ENCODE results near the gene KRTAP5-1.
"Not testable (repeated sequence)": the region's sequence is repeated elsewhere in the genome, so short reads cannot be mapped to it uniquely, and the experiment has no call there.

KRTAP5-1 gene

DNA sequence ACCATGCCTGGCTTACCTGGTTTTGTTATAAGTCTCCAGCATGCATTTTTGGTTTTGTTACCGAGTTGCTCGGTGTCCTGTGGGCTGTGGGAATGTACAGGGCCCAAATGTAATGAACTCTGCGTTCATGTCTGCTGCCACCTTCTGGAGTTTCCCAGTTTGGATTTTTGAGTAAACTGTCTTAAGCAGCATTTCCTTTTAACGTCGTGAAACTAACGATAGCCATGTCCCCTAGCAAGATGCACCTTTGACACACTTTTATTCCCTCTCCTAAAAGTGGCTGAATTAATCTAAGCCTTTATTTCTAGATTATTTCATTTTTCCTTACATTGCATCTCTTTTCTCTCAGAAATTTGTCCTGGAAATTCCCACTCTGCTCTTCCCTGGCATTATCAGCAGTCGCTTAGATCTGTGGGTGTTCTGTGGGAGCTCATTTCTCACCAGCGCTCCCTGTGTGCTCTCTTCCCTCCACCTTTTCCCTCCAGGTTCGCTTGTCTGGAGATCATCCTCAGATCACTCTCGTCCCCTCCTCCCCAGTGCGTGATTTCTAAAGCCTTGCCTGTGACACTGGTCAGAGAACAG is 11.0 kb upstream of the KRTAP5-1 start:
- H3K36me3 Mint-ChIP-seq; H3K4me3 Mint-ChIP-seq; H3K9me3 Mint-ChIP-seq; H3K27me3 Mint-ChIP-seq; DNase-seq (ENCODE audit: low spot score in 2 of 2); ATAC-seq (ENCODE audit: low read depth): not testable (repeated sequence)
- Mint-ChIP-seq H3K4me1 (peaks cover 13% of the 10 kb centered on the region), H3K27ac (peak overlapping the region; percentile 18)

- H3K27me3 Mint-ChIP-seq, result peaks cover 8% of the 10 kb centered on the region
- ATAC-seq (ENCODE audit: low read depth) (no peak), DNase-seq (ENCODE audit: low spot score in 2 of 2) (no peak)
- H3K27ac Mint-ChIP-seq, result no peak overlapping the region
- peaks cover 23% of the 10 kb centered on the region for H3K4me1 Mint-ChIP-seq
- H3K36me3 Mint-ChIP-seq, result peaks cover 10% of the 10 kb centered on the region
- peaks cover 7% of the 10 kb centered on the region for H3K9me3 Mint-ChIP-seq
- no peak overlapping the region for H3K4me3 Mint-ChIP-seq
Measured at GRCh38 chr11:1592628-1593027, 7.5 kb upstream of the KRTAP5-1 start.

GRCh38 chr11:1589996-1590395 is 4.9 kb upstream of the KRTAP5-1 start:
- Mint-ChIP-seq H3K27me3 (peaks cover 3% of the 10 kb centered on the region), H3K36me3 (peaks cover 5% of the 10 kb centered on the region), H3K9me3 (peaks cover 7% of the 10 kb centered on the region), H3K27ac (no peak overlapping the region), H3K4me3 (peak overlapping the region; percentile 43), H3K4me1 (peaks cover 23% of the 10 kb centered on the region)
- DNase-seq (ENCODE audit: low spot score in 2 of 2) (no peak), ATAC-seq (ENCODE audit: low read depth) (no peak)

- Mint-ChIP-seq H3K27ac (peak overlapping the region; percentile 91), H3K4me1 (peaks cover 23% of the 10 kb centered on the region), H3K4me3 (peak overlapping the region; percentile 80)
- H3K9me3 Mint-ChIP-seq; DNase-seq (ENCODE audit: low spot score in 2 of 2); H3K36me3 Mint-ChIP-seq; H3K27me3 Mint-ChIP-seq: not testable (repeated sequence)
- peak; percentile 94 for ATAC-seq (ENCODE audit: low read depth)
Measured at GRCh38 chr11:1589191-1589963, 4.3 kb upstream of the KRTAP5-1 start.

DNA sequence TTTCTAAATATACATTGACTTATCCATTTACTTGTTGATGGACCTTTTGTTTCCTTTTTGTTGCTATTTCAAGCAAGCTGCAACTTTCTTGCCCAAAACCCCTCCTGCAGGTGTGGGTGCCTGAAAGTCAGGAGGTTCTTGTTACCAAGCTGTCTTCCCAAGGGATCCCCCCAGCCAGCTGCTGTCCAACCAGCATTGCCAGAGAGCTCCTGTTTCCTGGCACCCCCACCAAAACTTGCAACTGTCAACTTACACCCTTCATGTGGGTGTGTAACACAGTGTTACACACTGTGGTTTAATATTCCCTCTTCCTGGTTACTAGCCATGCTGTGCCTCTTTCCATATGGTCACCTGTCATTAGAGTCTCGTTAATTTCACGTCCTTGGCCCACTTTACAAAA is 1.6 kb upstream of the KRTAP5-1 start:
- Mint-ChIP-seq H3K4me1 (peaks cover 31% of the 10 kb centered on the region), H3K36me3 (peaks cover 5% of the 10 kb centered on the region), H3K27me3 (peaks cover 3% of the 10 kb centered on the region), H3K9me3 (peaks cover 7% of the 10 kb centered on the region), H3K27ac (no peak overlapping the region), H3K4me3 (peak overlapping the region; percentile 16)
- no peak for ATAC-seq (ENCODE audit: low read depth)
- no peak for DNase-seq (ENCODE audit: low spot score in 2 of 2)

DNA sequence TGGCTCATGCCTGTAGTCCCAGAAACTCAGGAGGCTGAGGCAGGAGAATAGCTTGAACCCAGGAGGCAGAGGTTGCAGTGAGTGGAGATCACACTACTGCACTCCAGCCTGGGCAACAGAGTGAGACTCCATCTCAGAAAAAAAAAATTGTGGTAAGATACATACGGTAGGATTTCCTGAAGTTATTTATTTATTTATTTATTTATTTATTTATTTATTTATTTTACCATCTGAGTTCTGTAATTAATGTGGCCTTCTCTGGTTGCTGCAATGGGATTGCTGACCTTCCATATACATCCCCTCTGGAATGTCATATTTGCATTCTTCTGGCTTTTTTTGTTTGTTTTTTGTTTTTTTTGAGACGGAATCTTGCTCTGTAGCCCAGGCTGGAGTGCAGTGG is 2.2 kb downstream of the KRTAP5-1 start:
- not testable (repeated sequence) for H3K9me3 Mint-ChIP-seq; H3K36me3 Mint-ChIP-seq; DNase-seq (ENCODE audit: low spot score in 2 of 2); H3K27ac Mint-ChIP-seq; ATAC-seq (ENCODE audit: low read depth); H3K4me3 Mint-ChIP-seq; H3K27me3 Mint-ChIP-seq
- H3K4me1 Mint-ChIP-seq, result peaks cover 23% of the 10 kb centered on the region

DNA sequence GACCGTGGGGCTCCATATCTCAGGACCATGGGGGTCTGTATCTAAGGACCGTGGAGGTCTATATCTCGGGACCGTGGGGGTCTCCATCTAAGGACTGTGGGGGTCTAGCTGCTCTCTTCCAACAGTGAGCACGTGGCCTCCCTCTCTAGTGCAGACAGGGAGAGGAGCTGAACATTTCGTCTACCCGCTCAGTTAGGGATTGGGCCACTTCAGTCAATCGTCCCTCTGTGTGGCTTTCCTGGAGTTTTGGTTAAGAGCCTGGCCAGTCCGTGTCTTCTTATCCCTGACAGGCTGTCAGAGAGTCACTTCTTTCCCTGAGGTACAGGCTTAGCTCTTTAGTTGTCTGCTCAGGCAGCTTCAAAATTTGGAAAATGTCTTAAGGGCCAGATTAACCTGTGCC is 3.1 kb downstream of the KRTAP5-1 start:
- DNase-seq (ENCODE audit: low spot score in 2 of 2) (no peak), ATAC-seq (ENCODE audit: low read depth) (no peak)
- H3K9me3 Mint-ChIP-seq, result peaks cover 4% of the 10 kb centered on the region
- no peak overlapping the region for H3K4me3 Mint-ChIP-seq
- no peak overlapping the region for H3K27ac Mint-ChIP-seq
- peaks cover 7% of the 10 kb centered on the region for H3K36me3 Mint-ChIP-seq
- peaks cover 23% of the 10 kb centered on the region for H3K4me1 Mint-ChIP-seq
- peaks cover 3% of the 10 kb centered on the region for H3K27me3 Mint-ChIP-seq

DNA sequence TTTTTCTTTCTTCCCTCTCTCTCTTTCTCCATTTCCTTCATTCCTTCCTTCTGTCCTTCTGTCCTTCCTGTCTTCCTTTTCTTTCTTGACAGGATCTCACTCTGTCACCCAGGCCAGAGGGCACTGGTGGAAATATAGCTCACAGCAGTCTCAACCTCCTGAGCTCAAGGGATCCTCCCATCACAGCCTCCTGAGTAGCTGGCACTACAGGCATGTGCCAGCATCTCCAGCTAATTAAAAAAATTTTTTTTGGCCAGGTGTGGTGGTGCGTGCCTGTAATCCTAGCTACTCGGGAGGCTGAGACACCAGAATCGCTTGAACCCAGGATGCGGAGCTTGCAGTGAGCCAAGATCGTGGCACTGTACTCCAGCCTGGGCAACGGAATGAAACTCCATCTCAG is 8.3 kb downstream of the KRTAP5-1 start:
- Mint-ChIP-seq H3K27ac (no peak overlapping the region), H3K36me3 (peaks cover 7% of the 10 kb centered on the region), H3K27me3 (peaks cover 7% of the 10 kb centered on the region), H3K4me1 (peaks cover 13% of the 10 kb centered on the region), H3K9me3 (peaks cover 4% of the 10 kb centered on the region), H3K4me3 (no peak overlapping the region)
- DNase-seq (ENCODE audit: low spot score in 2 of 2) (no peak), ATAC-seq (ENCODE audit: low read depth) (no peak)

DNA sequence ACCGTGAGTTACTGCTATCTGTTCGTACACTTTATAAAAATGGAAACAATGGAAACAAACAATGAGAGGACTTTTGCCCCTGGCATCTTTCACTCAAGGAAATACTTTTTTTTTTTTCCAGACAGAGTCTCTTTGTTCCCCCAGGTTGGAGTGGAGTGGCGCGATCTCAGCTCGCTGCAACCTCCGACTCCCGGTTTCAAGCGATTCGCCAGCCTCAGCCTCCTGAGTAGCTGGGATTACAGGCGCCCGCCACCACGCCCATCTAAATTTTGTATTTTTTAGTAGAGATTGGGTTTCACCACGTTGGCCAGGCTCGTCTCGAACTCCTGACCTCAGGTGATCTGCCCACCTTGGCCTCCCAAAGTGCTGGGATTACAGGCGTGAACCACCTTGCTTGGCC is 9.3 kb downstream of the KRTAP5-1 start:
- not testable (repeated sequence) for H3K9me3 Mint-ChIP-seq; H3K27ac Mint-ChIP-seq; H3K27me3 Mint-ChIP-seq; H3K36me3 Mint-ChIP-seq; ATAC-seq (ENCODE audit: low read depth); DNase-seq (ENCODE audit: low spot score in 2 of 2)
- peaks cover 10% of the 10 kb centered on the region for H3K4me1 Mint-ChIP-seq
- H3K4me3 Mint-ChIP-seq, result peak overlapping the region; percentile 54

GRCh38 chr11:1574933-1575242 is 10.2 kb downstream of the KRTAP5-1 start:
- H3K36me3 Mint-ChIP-seq, result peaks cover 6% of the 10 kb centered on the region
- no peak for DNase-seq (ENCODE audit: low spot score in 2 of 2)
- H3K27ac Mint-ChIP-seq, result no peak overlapping the region
- no peak for ATAC-seq (ENCODE audit: low read depth)
- peaks cover 10% of the 10 kb centered on the region for H3K4me1 Mint-ChIP-seq
- H3K27me3 Mint-ChIP-seq, result peaks cover 7% of the 10 kb centered on the region
- H3K4me3 Mint-ChIP-seq, result peak overlapping the region; percentile 54
- peaks cover 4% of the 10 kb centered on the region for H3K9me3 Mint-ChIP-seq

GRCh38 chr11:1574238-1574932 is 10.7 kb downstream of the KRTAP5-1 start:
- Mint-ChIP-seq H3K27me3 (peaks cover 7% of the 10 kb centered on the region), H3K36me3 (peaks cover 6% of the 10 kb centered on the region), H3K9me3 (peaks cover 4% of the 10 kb centered on the region), H3K4me3 (peak overlapping the region; percentile 93), H3K27ac (peak overlapping the region; percentile 96), H3K4me1 (peaks cover 13% of the 10 kb centered on the region)
- ATAC-seq (ENCODE audit: low read depth), result peak; percentile 68
- peak; percentile 81 to 84 for DNase-seq (ENCODE audit: low spot score in 2 of 2)

DNA sequence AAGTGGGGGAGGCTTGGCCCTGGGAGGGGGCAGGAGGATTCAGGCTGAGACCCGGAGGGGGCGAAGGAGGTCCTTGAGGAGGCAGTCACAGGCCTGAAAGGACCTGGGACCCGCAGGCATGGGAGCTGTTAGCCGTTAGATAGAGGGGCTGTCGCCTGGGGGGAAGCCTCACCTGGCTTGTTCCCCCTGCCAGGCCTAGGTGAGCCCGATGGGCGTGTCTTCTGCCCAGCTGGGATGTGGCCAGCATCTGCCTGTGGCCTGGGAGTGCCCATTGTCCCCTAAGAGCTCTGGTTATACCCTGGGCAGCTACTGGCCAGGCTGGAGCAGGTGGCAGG is 11.2 kb downstream of the KRTAP5-1 start:
- DNase-seq (ENCODE audit: low spot score in 2 of 2) (peak in 1 of 2 donors; percentile 77), ATAC-seq (ENCODE audit: low read depth) (peak; percentile 6)
- Mint-ChIP-seq H3K9me3 (peaks cover 3% of the 10 kb centered on the region), H3K36me3 (peaks cover 4% of the 10 kb centered on the region), H3K27me3 (peaks cover 9% of the 10 kb centered on the region), H3K4me3 (peak overlapping the region; percentile 93), H3K4me1 (peaks cover 16% of the 10 kb centered on the region), H3K27ac (peak overlapping the region; percentile 96)

GRCh38 chr11:1573077-1573902 is 11.8 kb downstream of the KRTAP5-1 start:
- H3K4me3 Mint-ChIP-seq, result peak overlapping the region; percentile 93
- H3K27me3 Mint-ChIP-seq, result peaks cover 8% of the 10 kb centered on the region
- H3K27ac Mint-ChIP-seq, result peak overlapping the region; percentile 96
- peak; percentile 3 for ATAC-seq (ENCODE audit: low read depth)
- H3K4me1 Mint-ChIP-seq, result peaks cover 18% of the 10 kb centered on the region
- H3K36me3 Mint-ChIP-seq, result peaks cover 3% of the 10 kb centered on the region
- peaks cover 3% of the 10 kb centered on the region for H3K9me3 Mint-ChIP-seq
- peak in 1 of 2 donors; percentile 61 for DNase-seq (ENCODE audit: low spot score in 2 of 2)
